Measurements from ENCODE around the gene SH3TC1. TPM values are rescaled to one million over a fixed set of nuclear protein-coding genes. Genes with fewer than 3 reads are reported as not detected.

SH3TC1 gene
- total RNA-seq, 1 donor from 2014 or later = 50.6 TPM

DNA sequence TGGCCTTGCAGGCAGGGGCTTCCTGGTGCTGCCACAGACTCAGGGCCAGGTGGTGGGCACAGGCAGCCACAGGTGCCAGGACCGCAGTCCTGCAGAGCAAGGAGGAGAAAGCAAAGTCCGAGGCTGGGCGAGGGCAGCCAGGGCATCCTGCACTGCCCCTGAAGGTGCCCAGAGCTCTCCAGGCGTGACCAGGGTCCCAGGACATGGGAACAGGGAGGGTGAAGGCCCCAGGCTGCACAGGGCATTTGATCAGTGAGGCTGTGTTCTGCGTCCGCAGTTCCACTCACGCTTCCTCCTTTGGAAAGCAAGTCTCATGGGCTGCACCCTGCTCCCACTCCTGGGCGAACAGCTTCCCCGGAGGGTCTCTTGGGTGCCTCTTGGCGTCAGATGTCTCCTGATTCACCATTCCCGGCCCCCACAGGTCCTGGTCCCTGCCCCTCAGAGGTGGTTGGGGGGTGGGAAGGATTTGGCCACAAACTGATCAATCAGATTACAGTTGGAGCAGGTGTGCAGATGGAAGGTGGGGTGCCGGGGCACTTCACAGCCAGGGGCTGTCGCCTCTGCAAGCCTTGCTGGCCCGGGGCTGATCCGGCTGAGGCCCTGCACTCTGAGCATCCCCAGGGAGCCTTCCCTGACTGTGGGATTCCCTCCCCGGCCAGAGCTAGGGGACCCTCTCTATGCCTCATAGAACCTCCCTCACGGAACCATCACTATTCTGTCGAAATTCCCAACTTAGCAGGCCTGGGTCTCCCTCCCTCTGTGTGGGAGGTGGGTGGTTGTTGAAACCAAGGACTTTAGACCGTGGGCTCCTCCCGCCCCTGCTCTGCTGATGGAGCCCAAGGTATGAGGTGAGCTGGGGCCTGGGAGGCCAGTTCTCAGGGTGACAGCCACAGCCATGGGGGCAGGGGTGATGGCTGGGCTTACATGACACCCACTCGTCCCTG, 3.3 kb downstream of the SH3TC1 start:
- Histone ChIP-seq H3K4me1 (peaks cover 54% of the 10 kb centered on the region), H3K27ac (no peak overlapping the region), H3K27me3 (no peaks in the 10 kb centered on the region), H3K4me3 (no peak overlapping the region), H3K36me3 (no peaks in the 10 kb centered on the region), H3K9me3 (no peaks in the 10 kb centered on the region)
- DNase-seq (ENCODE audit: extremely low spot score in 2 of 2) = no peak
- no peak for TF ChIP-seq POLR2AphosphoS5 (IDR thresholded peaks at IDR 0.05; ENCODE audit: insufficient read depth in 1 of 2, low read depth in 1 of 2)
- intact Hi-C loops (cut with DNase I) = no loop called here

DNA sequence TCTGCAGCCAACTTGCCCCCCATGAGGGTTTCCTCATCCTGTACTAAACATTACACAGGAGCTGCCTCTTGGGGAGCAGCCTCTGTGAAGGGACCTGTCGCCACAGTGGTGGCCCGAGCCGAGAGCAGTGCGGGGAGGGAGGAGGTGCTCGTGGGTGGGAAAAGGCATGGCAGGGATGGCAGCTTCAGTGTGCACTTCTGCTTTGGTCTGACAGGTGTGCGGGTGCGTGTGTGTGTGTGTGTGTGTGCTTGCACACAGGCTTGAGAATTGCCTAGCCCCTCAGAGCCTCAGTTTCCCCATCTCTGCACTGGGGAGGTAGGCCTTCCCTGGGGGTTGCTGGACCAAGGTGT, 3.9 kb downstream of the SH3TC1 start:
- DNase-seq (ENCODE audit: extremely low spot score in 2 of 2) = no peak
- H3K36me3 ChIP-seq = no peaks in the 10 kb centered on the region
- H3K27me3 ChIP-seq = no peaks in the 10 kb centered on the region
- H3K4me3 ChIP-seq = no peak overlapping the region
- H3K27ac ChIP-seq = no peak overlapping the region
- no peaks in the 10 kb centered on the region for H3K9me3 ChIP-seq
- peaks cover 48% of the 10 kb centered on the region for H3K4me1 ChIP-seq
- TF ChIP-seq CTCF (IDR thresholded peaks at IDR 0.05) (no peak), POLR2AphosphoS5 (IDR thresholded peaks at IDR 0.05; ENCODE audit: insufficient read depth in 1 of 2, low read depth in 1 of 2) (no peak), POLR2A (IDR thresholded peaks at IDR 0.05) (no peak)
- intact Hi-C loops (cut with DNase I) = no loop called here

DNA sequence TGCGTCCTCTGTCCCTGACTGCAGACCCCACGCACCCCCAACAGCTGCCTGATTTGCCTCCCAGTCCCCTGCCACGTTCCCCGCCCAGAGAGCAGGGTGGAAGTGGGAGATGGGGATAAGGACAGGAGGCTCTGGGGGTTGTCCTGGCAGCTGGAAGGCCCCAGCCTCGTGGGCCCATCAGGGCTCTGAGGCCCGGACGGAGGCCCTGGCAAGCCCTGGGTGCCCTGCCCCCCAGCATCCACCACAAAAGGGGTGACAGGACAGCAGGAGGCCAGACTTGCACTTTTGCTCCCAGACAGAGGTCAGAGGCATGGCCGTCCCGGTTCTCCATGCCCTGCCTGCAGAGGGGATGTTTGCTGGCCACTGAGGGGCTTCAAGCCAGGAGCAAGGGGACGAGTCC, 4.7 kb downstream of the SH3TC1 start:
- TF ChIP-seq POLR2AphosphoS5 (IDR thresholded peaks at IDR 0.05; ENCODE audit: insufficient read depth in 1 of 2, low read depth in 1 of 2) = no peak
- TF ChIP-seq POLR2A (IDR thresholded peaks at IDR 0.05) = no peak
- no peak for TF ChIP-seq CTCF (IDR thresholded peaks at IDR 0.05)
- DNase-seq (ENCODE audit: extremely low spot score in 2 of 2) = no peak
- Histone ChIP-seq H3K27ac (no peak overlapping the region), H3K9me3 (no peaks in the 10 kb centered on the region), H3K4me3 (no peak overlapping the region), H3K27me3 (no peaks in the 10 kb centered on the region), H3K36me3 (no peaks in the 10 kb centered on the region), H3K4me1 (peaks cover 40% of the 10 kb centered on the region)
- intact Hi-C loops (cut with DNase I) = no loop called here

DNA sequence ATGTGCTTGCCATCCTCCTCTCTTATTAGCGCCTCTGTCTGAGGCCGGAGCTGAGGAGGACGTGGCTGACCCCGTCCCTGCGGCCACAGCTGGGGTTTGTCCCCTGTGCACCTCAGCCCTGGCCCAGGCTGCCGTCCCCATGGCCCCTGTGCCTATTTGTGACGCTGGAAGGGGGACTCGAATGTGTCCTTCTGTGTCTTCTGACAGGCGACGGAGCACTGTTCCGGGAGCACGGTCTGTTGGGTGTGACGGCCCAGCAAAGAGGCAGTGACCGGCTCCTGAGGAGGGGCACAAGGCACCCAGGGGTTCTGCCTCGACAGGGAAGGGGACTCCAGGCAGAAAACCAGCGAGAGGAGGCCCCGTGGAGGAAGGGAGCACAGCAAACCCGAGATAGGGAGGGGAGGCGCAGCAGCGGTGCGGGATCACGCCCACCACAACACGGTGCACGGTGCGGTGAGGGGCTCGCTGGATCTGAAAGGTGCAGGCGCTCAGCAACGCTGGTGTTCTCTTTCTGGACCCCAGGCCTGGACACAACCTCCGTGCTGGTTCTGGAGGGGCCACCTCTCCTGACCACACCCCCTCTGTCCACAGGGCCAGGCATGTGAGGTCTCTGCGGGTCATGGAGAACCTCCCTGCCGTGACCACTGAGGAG, 5.6 kb downstream of the SH3TC1 start:
- no peak for DNase-seq (ENCODE audit: extremely low spot score in 2 of 2)
- no peaks in the 10 kb centered on the region for H3K27me3 ChIP-seq
- H3K27ac ChIP-seq = no peak overlapping the region
- H3K4me3 ChIP-seq = no peak overlapping the region
- H3K9me3 ChIP-seq = no peaks in the 10 kb centered on the region
- intact Hi-C loops (cut with DNase I) = no loop called here
- H3K36me3 ChIP-seq = no peaks in the 10 kb centered on the region
- TF ChIP-seq CTCF (IDR thresholded peaks at IDR 0.05) (no peak), POLR2AphosphoS5 (IDR thresholded peaks at IDR 0.05; ENCODE audit: insufficient read depth in 1 of 2, low read depth in 1 of 2) (no peak), POLR2A (IDR thresholded peaks at IDR 0.05) (no peak)
- H3K4me1 ChIP-seq = peaks cover 31% of the 10 kb centered on the region

DNA sequence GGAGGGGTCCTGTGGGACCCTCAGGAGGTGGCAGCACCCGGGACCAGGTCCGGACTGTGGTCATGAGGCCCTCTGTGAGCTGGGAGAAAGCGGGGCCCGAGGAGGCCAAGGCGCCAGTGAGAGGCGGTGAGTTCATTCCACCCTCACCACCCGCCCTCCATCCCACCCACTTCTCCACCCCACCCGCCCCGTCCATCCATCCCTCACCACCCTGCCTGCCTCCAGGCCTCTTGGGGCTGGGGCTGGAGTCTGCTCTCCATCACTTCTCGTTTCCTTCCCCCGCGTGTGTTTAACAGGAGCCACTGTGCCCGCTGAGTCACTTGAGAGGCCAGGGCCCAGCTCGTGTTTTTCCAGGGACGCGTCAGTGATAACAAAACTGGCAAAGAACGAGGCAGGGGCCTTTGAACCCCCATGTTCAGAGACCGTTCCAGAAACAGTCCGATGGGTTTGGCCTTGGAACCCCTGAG, 6.2 kb downstream of the SH3TC1 start:
- TF ChIP-seq CTCF (IDR thresholded peaks at IDR 0.05) = no peak
- TF ChIP-seq POLR2AphosphoS5 (IDR thresholded peaks at IDR 0.05; ENCODE audit: insufficient read depth in 1 of 2, low read depth in 1 of 2) = no peak
- no peak for TF ChIP-seq POLR2A (IDR thresholded peaks at IDR 0.05)
- Histone ChIP-seq H3K9me3 (no peaks in the 10 kb centered on the region), H3K4me3 (no peak overlapping the region), H3K4me1 (peaks cover 25% of the 10 kb centered on the region), H3K27me3 (no peaks in the 10 kb centered on the region), H3K36me3 (no peaks in the 10 kb centered on the region), H3K27ac (no peak overlapping the region)
- no peak for DNase-seq (ENCODE audit: extremely low spot score in 2 of 2)
- intact Hi-C loops (cut with DNase I) = no loop called here

Data from vagina (tissue), 2 donors.